IMR-90 (cell line): ENCODE results near the gene PNKD. TPM values are rescaled to one million over a fixed set of nuclear protein-coding genes. Genes with fewer than 3 reads are reported as not detected.

Experiments used
- ATAC-seq: fragments of 200-7000 bp; cut with Tn5 transposase; 2 replicates; pipeline ENCODE4 v1.9.1; 2020; ENCODE audit warnings: low read depth, mild to moderate bottlenecking, moderate library complexity
- BruUV-seq: library from RNA; stranded (reverse); fragments of 400-500 nt; replicated peaks from 2 replicates; lab custom pipeline; 2021; lab: Mats Ljungman, UMichigan
- CTCF ChIA-PET: fragments of 300-600 bp; formaldehyde crosslinking; extraction: SDS; loops from one replicate; lab custom pipeline; 2021; ENCODE audit warnings: antibody characterized with exemption; lab: Yijun Ruan, JAX
- POLR2A ChIA-PET: fragments of 300-600 bp; sonication (Branson Sonifier 250); formaldehyde crosslinking; loops from one replicate; lab custom pipeline; 2022; ENCODE audit warnings: antibody characterized with exemption; ENCODE audit not compliant: unreplicated experiment; lab: Charles Lee
- DNase-seq: peaks from one replicate; pipeline ENCODE4 v3.0.0; 2013
- H2AFZ ChIP-seq: replicated peaks from 2 replicates; pipeline ENCODE3; 2013; ENCODE audit warnings: low read length, mild to moderate bottlenecking; ENCODE audit not compliant: poor library complexity
- H2AK5ac ChIP-seq: 2 replicates; pipeline ENCODE4 v1.6.1; 2013; ENCODE audit warnings: low read depth, low read length, inconsistent platforms
- H2AK9ac ChIP-seq: replicated peaks from 2 replicates; pipeline ENCODE3; 2013; ENCODE audit warnings: mild to moderate bottlenecking, low read depth, low read length, moderate library complexity; ENCODE audit not compliant: poor library complexity
- H2BK120ac ChIP-seq: 2 replicates; pipeline ENCODE4 v1.6.1; 2013; ENCODE audit warnings: low read depth, low read length, inconsistent platforms
- H2BK15ac ChIP-seq: 3 replicates; pipeline ENCODE4 v1.6.1; 2013; ENCODE audit warnings: low read depth, low read length, inconsistent platforms
- H2BK20ac ChIP-seq: 2 replicates; pipeline ENCODE4 v1.6.1; 2013; ENCODE audit warnings: low read depth, mild to moderate bottlenecking, inconsistent platforms, low read length, moderate library complexity
- H2BK5ac ChIP-seq: 2 replicates; pipeline ENCODE4 v1.6.1; 2013; ENCODE audit warnings: mild to moderate bottlenecking, low read depth, low read length, inconsistent platforms; ENCODE audit not compliant: poor library complexity, severe bottlenecking
- H3K14ac ChIP-seq: replicated peaks from 2 replicates; pipeline ENCODE4 v1.6.1; 2013; ENCODE audit warnings: low read depth, low read length, inconsistent platforms
- H3K18ac ChIP-seq: 2 replicates; pipeline ENCODE4 v1.6.1; 2013; ENCODE audit warnings: low read depth, low read length, control low read depth
- H3K23ac ChIP-seq: 2 replicates; pipeline ENCODE4 v1.6.1; 2013; ENCODE audit warnings: low read depth, low read length, inconsistent platforms
- H3K27ac ChIP-seq: 2 replicates; pipeline ENCODE4 v1.5.1; 2013; ENCODE audit warnings: mild to moderate bottlenecking, control low read depth, low read length; ENCODE audit not compliant: insufficient read depth
- H3K27me3 ChIP-seq: 2 replicates; pipeline ENCODE4 v1.6.1; 2013; ENCODE audit warnings: low read length; ENCODE audit not compliant: control insufficient read depth, insufficient read depth
- H3K36me3 ChIP-seq: 2 replicates; pipeline ENCODE4 v1.6.1; 2013; ENCODE audit warnings: low read length, mixed read lengths; ENCODE audit not compliant: control insufficient read depth, insufficient read depth
- H3K4ac ChIP-seq: 2 replicates; pipeline ENCODE4 v1.6.1; 2013; ENCODE audit warnings: low read depth, low read length, inconsistent platforms
- H3K4me1 ChIP-seq: 2 replicates; pipeline ENCODE4 v1.6.1; 2013; ENCODE audit warnings: low read length, mixed read lengths; ENCODE audit not compliant: control insufficient read depth, insufficient read depth
- H3K4me2 ChIP-seq: 2 replicates; pipeline ENCODE4 v1.6.1; 2013; ENCODE audit warnings: low read depth, mild to moderate bottlenecking, control low read depth, low read length, moderate library complexity
- H3K4me3 ChIP-seq: 2 replicates; pipeline ENCODE4 v1.5.1; 2013; ENCODE audit warnings: low read depth, mild to moderate bottlenecking, control low read depth, low read length, moderate library complexity; ENCODE audit not compliant: insufficient read depth
- H3K56ac ChIP-seq: 2 replicates; pipeline ENCODE4 v1.6.1; 2013; ENCODE audit warnings: low read length, inconsistent platforms; ENCODE audit not compliant: insufficient read depth; ENCODE audit errors: extremely low read depth
- H3K79me1 ChIP-seq, 2 experiments: 2 replicates each; pipeline ENCODE4 v1.6.1; 2013; ENCODE audit warnings: low read length in 2 of 2, inconsistent platforms in 1 of 2, low read depth in 1 of 2
- H3K9ac ChIP-seq: 2 replicates; pipeline ENCODE4 v1.6.1; 2013; ENCODE audit warnings: low read depth, low read length, control low read depth
- H3K9me1 ChIP-seq: 2 replicates; pipeline ENCODE4 v1.6.1; 2013; ENCODE audit warnings: low read length, inconsistent platforms; ENCODE audit not compliant: insufficient read depth
- H3K9me3 ChIP-seq: 2 replicates; pipeline ENCODE4 v1.6.1; 2013; ENCODE audit warnings: low read length; ENCODE audit not compliant: control insufficient read depth, insufficient read depth
- H4K20me1 ChIP-seq: 2 replicates; pipeline ENCODE4 v1.6.1; 2013; ENCODE audit warnings: low read length, inconsistent platforms; ENCODE audit not compliant: insufficient read depth
- H4K5ac ChIP-seq: 2 replicates; pipeline ENCODE4 v1.6.1; 2013; ENCODE audit warnings: mild to moderate bottlenecking, low read depth, low read length, control low read depth
- H4K8ac ChIP-seq, 2 experiments: 2 replicates each; pipeline ENCODE4 v1.6.1; 2013; ENCODE audit warnings: low read depth in 2 of 2, low read length in 2 of 2, control low read depth in 1 of 2, inconsistent platforms in 1 of 2
- H4K91ac ChIP-seq: 2 replicates; pipeline ENCODE4 v1.6.1; 2013; ENCODE audit warnings: low read depth, low read length, inconsistent platforms; ENCODE audit not compliant: insufficient read depth
- BHLHE40 ChIP-seq: fragments of 150-350 bp; IDR thresholded peaks from 2 replicates; pipeline ENCODE4 v1.6.1; 2016; ENCODE audit warnings: mild to moderate bottlenecking, low read depth, low read length
- CEBPB ChIP-seq: IDR thresholded peaks from 2 replicates; pipeline ENCODE4 v1.6.1; 2012; ENCODE audit warnings: low read depth, low read length, improper control_type of control experiment
- CHD1 ChIP-seq: IDR thresholded peaks from 2 replicates; pipeline ENCODE4 v1.6.1; 2012; ENCODE audit warnings: low read depth, low read length, improper control_type of control experiment
- ELK1 ChIP-seq: fragments of 150-350 bp; IDR thresholded peaks from 2 replicates; pipeline ENCODE4 v1.6.1; 2016; ENCODE audit warnings: low read depth, mild to moderate bottlenecking, low read length, moderate library complexity, borderline replicate concordance
- FOS ChIP-seq: fragments of 150-350 bp; IDR thresholded peaks from 2 replicates; pipeline ENCODE4 v1.6.1; 2016; ENCODE audit warnings: low read depth, low read length
- MAFK ChIP-seq: IDR thresholded peaks from 2 replicates; pipeline ENCODE4 v1.6.1; 2012; ENCODE audit warnings: low read depth, low read length, improper control_type of control experiment
- MXI1 ChIP-seq: IDR thresholded peaks from 2 replicates; pipeline ENCODE4 v1.6.1; 2012; ENCODE audit warnings: low read depth, mild to moderate bottlenecking, low read length, moderate library complexity, borderline replicate concordance
- NFE2L2 ChIP-seq: fragments of 150-350 bp; IDR thresholded peaks from 2 replicates; pipeline ENCODE4 v1.6.1; 2016; ENCODE audit warnings: low read depth, mild to moderate bottlenecking, low read length
- POLR2A ChIP-seq: IDR thresholded peaks from 2 replicates; pipeline ENCODE4 v1.6.1; 2012; ENCODE audit warnings: mild to moderate bottlenecking, low read depth, low read length
- RAD21 ChIP-seq: IDR thresholded peaks from 2 replicates; pipeline ENCODE4 v1.6.1; 2012; ENCODE audit warnings: low read length, improper control_type of control experiment
- RFX5 ChIP-seq: IDR thresholded peaks from 2 replicates; pipeline ENCODE4 v1.8.0; 2012; ENCODE audit warnings: low read depth, mild to moderate bottlenecking, low read length, moderate library complexity
- SMC3 ChIP-seq: fragments of 150-350 bp; IDR thresholded peaks from 2 replicates; pipeline ENCODE4 v1.6.1; 2016; ENCODE audit warnings: low read depth, mild to moderate bottlenecking, antibody characterized with exemption, low read length, moderate library complexity
- USF2 ChIP-seq: fragments of 150-350 bp; IDR thresholded peaks from 2 replicates; pipeline ENCODE4 v1.6.1; 2017; ENCODE audit warnings: mild to moderate bottlenecking, antibody characterized with exemption, low read length, low read depth
- whole genome bisulfite sequencing, 2 experiments: methylation state at CpG; one replicate each; pipeline versions ENCODE4 v1.1.5 to v1.1.7; 2013; ENCODE audit warnings: missing lambda C conversion rate in 2 of 2; ENCODE audit not compliant: insufficient read length in 1 of 2; ENCODE audit errors: extremely low coverage in 2 of 2; 5-methylcytosine and 5-hydroxymethylcytosine counted together
- dilution Hi-C: fragments of 300-500 bp; cut with HindIII; formaldehyde crosslinking; loops from one replicate; pipeline ENCODE4 v1.14.3; 2018; ENCODE audit warnings: low sequenced_read_pairs; ENCODE audit not compliant: unreplicated experiment
- in situ Hi-C: fragments of 300-500 bp; cut with MboI; formaldehyde crosslinking; loops from 3 replicates; pipeline ENCODE4 v1.14.3; 2019; ENCODE audit warnings: low sequenced_read_pairs, inconsistent platforms, mixed read lengths
- intact Hi-C: fragments of 100-400 bp; cut with micrococcal nuclease; formaldehyde crosslinking; loops from 2 replicates; pipeline ENCODE4 v1.10.0; 2022
- polyA plus RNA-seq, 3 experiments: library from polyadenylated mRNA; depleted of rRNA; stranded (reverse); fragments of >200 nt; gene quantifications; 2 replicates each; pipeline ENCODE4 v1.2.3, GENCODE V29; 2012; ENCODE audit warnings: low replicate concordance in 1 of 3
- total RNA-seq: library from RNA; depleted of rRNA; stranded (reverse); fragments of >200 nt; gene quantifications from 2 replicates; pipeline ENCODE4 v1.2.3, GENCODE V29; 2012

PNKD gene
- total and polyA plus RNA-seq, 2 of the 4 experiments (the other 2 are of a cell fraction) = 19.2 to 68.5 TPM

- peak overlapping the region; percentile 60 for H3K14ac ChIP-seq
- H4K5ac ChIP-seq = no peak overlapping the region
- DNase-seq (no peak), ATAC-seq (no peak)
- H2BK20ac ChIP-seq = no peak overlapping the region
- peaks cover 46% of the 10 kb centered on the region for H4K20me1 ChIP-seq
- no peak overlapping the region for H3K4me2 ChIP-seq
- CTCF ChIA-PET = no interaction called here
- in situ Hi-C loops = no loop called here
- H3K36me3 ChIP-seq = peaks cover 54% of the 10 kb centered on the region
- H2AK9ac ChIP-seq = no peak overlapping the region
- H3K4me3 ChIP-seq = no peak overlapping the region
- no peak overlapping the region for H2BK120ac ChIP-seq
- H3K23ac ChIP-seq = peak overlapping the region; percentile 68; the same call in 1 of the 2 replicates
- H3K4me1 ChIP-seq = peaks cover 19% of the 10 kb centered on the region
- WGBS, 2 experiments = no CpG with 5 or more reads among the region's 3 CpGs
- H3K9me3 ChIP-seq = no peaks in the 10 kb centered on the region
- H2BK15ac ChIP-seq = no peak overlapping the region
- no peak overlapping the region for H3K9ac ChIP-seq
- no TSS peak for BruUV-seq
- no peak overlapping the region for H3K27ac ChIP-seq
- no peak overlapping the region for H4K8ac ChIP-seq
- peaks cover 19% of the 10 kb centered on the region for H3K9me1 ChIP-seq
- dilution Hi-C loops = no loop called here
- H2AK5ac ChIP-seq = no peak overlapping the region
- no peaks in the 10 kb centered on the region for H3K27me3 ChIP-seq
- no peak overlapping the region for H4K91ac ChIP-seq
- POLR2A ChIA-PET = no interaction called here
- no peak overlapping the region for H3K18ac ChIP-seq
- no peak for TF ChIP-seq CEBPB
- no peak for TF ChIP-seq USF2
- TF ChIP-seq BHLHE40 = no peak
- no peak for TF ChIP-seq CHD1
- no peak for TF ChIP-seq MXI1
- TF ChIP-seq RAD21 = no peak
- no peak for TF ChIP-seq FOS
- no peak for TF ChIP-seq SMC3
- TF ChIP-seq POLR2A = no peak
- no peak for TF ChIP-seq ELK1
- no peak for TF ChIP-seq MAFK
- TF ChIP-seq RFX5 = no peak
- TF ChIP-seq NFE2L2 = no peak
- H2BK5ac ChIP-seq = no peak overlapping the region
- peaks cover 23 to 66% of the 10 kb centered on the region in 2 experiments for H3K79me1 ChIP-seq
- H3K56ac ChIP-seq = no peak overlapping the region
- no peak overlapping the region for H2AFZ ChIP-seq
- no peak overlapping the region; the same call in 1 of the 2 replicates for H3K4ac ChIP-seq
- intact Hi-C loops = loop anchor here (5.0 kb wide), 1 partner anchor 40 kb away; no protein-coding TSS in a partner anchor
Measured at GRCh38 chr2:218226903-218227302, 43.4 kb upstream of the PNKD start.
